IPS-20b (cell line): ENCODE measurements around the gene VPS35L.

Experiments
- H3K27ac ChIP-seq: one replicate; pipeline ENCODE4 v1.5.1; 2013; ENCODE audit warnings: low read length
- H3K27me3 ChIP-seq: 2 replicates; pipeline ENCODE4 v1.6.1; 2013; ENCODE audit warnings: mild to moderate bottlenecking, low read length, inconsistent platforms; ENCODE audit not compliant: insufficient read depth
- H3K36me3 ChIP-seq: 2 replicates; pipeline ENCODE4 v1.6.1; 2013; ENCODE audit warnings: low read depth, mild to moderate bottlenecking, inconsistent platforms, low read length, moderate library complexity; ENCODE audit not compliant: insufficient read depth
- H3K4me1 ChIP-seq: 2 replicates; pipeline ENCODE4 v1.6.1; 2013; ENCODE audit warnings: mild to moderate bottlenecking, control low read depth, inconsistent platforms, low read length, moderate library complexity; ENCODE audit not compliant: insufficient read depth
- H3K4me3 ChIP-seq: 2 replicates; pipeline ENCODE4 v1.5.1; 2013; ENCODE audit warnings: mild to moderate bottlenecking, low read length, inconsistent platforms
- H3K9ac ChIP-seq: 2 replicates; pipeline ENCODE4 v1.6.1; 2013; ENCODE audit warnings: low read depth, mild to moderate bottlenecking, inconsistent platforms, low read length, moderate library complexity
- H3K9me3 ChIP-seq: 2 replicates; pipeline ENCODE4 v1.6.1; 2013; ENCODE audit warnings: mild to moderate bottlenecking, low read depth, low read length, inconsistent platforms; ENCODE audit not compliant: insufficient read depth

The VPS35L gene

GRCh38 chr16:19522760-19523159, 32.7 kb upstream of the VPS35L start:
- peaks cover 24% of the 10 kb centered on the region for H3K4me1 ChIP-seq
- H3K9ac ChIP-seq, result peak overlapping the region; percentile 37; the same call in 1 of the 2 replicates
- H3K4me3 ChIP-seq, result peak overlapping the region; percentile 83; the same call in 1 of the 2 replicates

GRCh38 chr16:19523184-19523558, 32.3 kb upstream of the VPS35L start:
- no peaks in the 10 kb centered on the region for H3K27me3 ChIP-seq
- H3K9me3 ChIP-seq, result no peaks in the 10 kb centered on the region
- H3K9ac ChIP-seq, result no peak overlapping the region
- no peak overlapping the region for H3K27ac ChIP-seq
- H3K4me1 ChIP-seq, result peaks cover 24% of the 10 kb centered on the region
- H3K4me3 ChIP-seq, result no peak overlapping the region
- H3K36me3 ChIP-seq, result peaks cover 7% of the 10 kb centered on the region; the same call in 1 of the 2 replicates

More at GRCh38 chr16:19522760-19523159, 32.7 kb upstream of the VPS35L start:
- Histone ChIP-seq H3K27ac (no peak overlapping the region), H3K27me3 (no peaks in the 10 kb centered on the region), H3K9me3 (no peaks in the 10 kb centered on the region), H3K36me3 (peaks cover 2% of the 10 kb centered on the region; the same call in 1 of the 2 replicates)

- Histone ChIP-seq H3K4me1 (peaks cover 24% of the 10 kb centered on the region), H3K9ac (peak within 1 kb of the TSS; percentile 85), H3K27ac (peak within 1 kb of the TSS; percentile 2), H3K27me3 (no peaks in the 10 kb centered on the region), H3K9me3 (no peaks in the 10 kb centered on the region), H3K4me3 (peak within 1 kb of the TSS; percentile 95), H3K36me3 (peaks cover 12% of the 10 kb centered on the region)
Observed at GRCh38 chr16:19523559-19524355, 31.7 kb upstream of the VPS35L start, which contains the start of gene CCP110. Gene CCP110 (plus strand): TSS chr16:19523942. CDS start chr16:19527882, 3,940 bp downstream.

GRCh38 chr16:19524356-19524615, 31.2 kb upstream of the VPS35L start:
- peak overlapping the region; percentile 95 for H3K4me3 ChIP-seq
- peaks cover 18% of the 10 kb centered on the region for H3K36me3 ChIP-seq
- no peaks in the 10 kb centered on the region for H3K27me3 ChIP-seq
- H3K9ac ChIP-seq, result peak overlapping the region; percentile 85
- peaks cover 24% of the 10 kb centered on the region for H3K4me1 ChIP-seq
- no peak overlapping the region for H3K27ac ChIP-seq
- H3K9me3 ChIP-seq, result no peaks in the 10 kb centered on the region

- peak overlapping the region; percentile 85 for H3K9ac ChIP-seq
- H3K9me3 ChIP-seq, result no peaks in the 10 kb centered on the region
- peak overlapping the region; percentile 95 for H3K4me3 ChIP-seq
- peaks cover 22% of the 10 kb centered on the region for H3K36me3 ChIP-seq
- H3K27me3 ChIP-seq, result no peaks in the 10 kb centered on the region
- H3K4me1 ChIP-seq, result peaks cover 24% of the 10 kb centered on the region
- H3K27ac ChIP-seq, result peak overlapping the region; percentile 2
Observed at GRCh38 chr16:19524616-19525384, 30.7 kb upstream of the VPS35L start.

GRCh38 chr16:19525385-19525723, 30.1 kb upstream of the VPS35L start:
- Histone ChIP-seq H3K27ac (no peak overlapping the region), H3K9ac (peak overlapping the region; percentile 85; the same call in 1 of the 2 replicates), H3K4me1 (peaks cover 20% of the 10 kb centered on the region), H3K9me3 (no peaks in the 10 kb centered on the region), H3K27me3 (no peaks in the 10 kb centered on the region), H3K4me3 (peak overlapping the region; percentile 95), H3K36me3 (peaks cover 23% of the 10 kb centered on the region)

GRCh38 chr16:19527161-19527560, 28.3 kb upstream of the VPS35L start:
- Histone ChIP-seq H3K9ac (no peak overlapping the region), H3K27ac (no peak overlapping the region), H3K4me3 (no peak overlapping the region), H3K36me3 (peaks cover 32% of the 10 kb centered on the region), H3K27me3 (no peaks in the 10 kb centered on the region), H3K4me1 (peaks cover 16% of the 10 kb centered on the region), H3K9me3 (no peaks in the 10 kb centered on the region)

- no peaks in the 10 kb centered on the region for H3K9me3 ChIP-seq
- peaks cover 8% of the 10 kb centered on the region for H3K4me1 ChIP-seq
- H3K27ac ChIP-seq, result no peak overlapping the region
- no peak overlapping the region for H3K9ac ChIP-seq
- H3K27me3 ChIP-seq, result no peaks in the 10 kb centered on the region
- peaks cover 43% of the 10 kb centered on the region for H3K36me3 ChIP-seq
- no peak overlapping the region for H3K4me3 ChIP-seq
Observed at GRCh38 chr16:19528666-19529065, 26.8 kb upstream of the VPS35L start.

- no peak overlapping the region for H3K4me3 ChIP-seq
- H3K4me1 ChIP-seq, result peaks cover 3% of the 10 kb centered on the region; the same call in 1 of the 2 replicates
- H3K27ac ChIP-seq, result no peak overlapping the region
- H3K27me3 ChIP-seq, result no peaks in the 10 kb centered on the region
- peaks cover 76% of the 10 kb centered on the region for H3K36me3 ChIP-seq
- H3K9ac ChIP-seq, result no peak overlapping the region
- no peaks in the 10 kb centered on the region for H3K9me3 ChIP-seq
Observed at GRCh38 chr16:19532601-19533000, 22.9 kb upstream of the VPS35L start.

- no peak overlapping the region for H3K4me3 ChIP-seq
- no peaks in the 10 kb centered on the region for H3K9me3 ChIP-seq
- no peaks in the 10 kb centered on the region for H3K4me1 ChIP-seq
- H3K36me3 ChIP-seq, result peaks cover 80% of the 10 kb centered on the region
- H3K27me3 ChIP-seq, result no peaks in the 10 kb centered on the region
- H3K9ac ChIP-seq, result no peak overlapping the region
- no peak overlapping the region for H3K27ac ChIP-seq
Observed at GRCh38 chr16:19540241-19540970, 15.1 kb upstream of the VPS35L start.

GRCh38 chr16:19542138-19542821, 13.2 kb upstream of the VPS35L start:
- Histone ChIP-seq H3K36me3 (peaks cover 76% of the 10 kb centered on the region), H3K9me3 (no peaks in the 10 kb centered on the region), H3K27me3 (no peaks in the 10 kb centered on the region), H3K27ac (no peak overlapping the region), H3K4me3 (no peak overlapping the region), H3K9ac (no peak overlapping the region), H3K4me1 (no peaks in the 10 kb centered on the region)
